Lung (tissue), 12 donors: ENCODE measurements around the gene ZDHHC11B. TPM values are rescaled to one million over a fixed set of nuclear protein-coding genes. Genes with fewer than 3 reads are reported as not detected.
"Not testable (repeated sequence)": the region's sequence is repeated elsewhere in the genome, so short reads cannot be mapped to it uniquely, and the experiment has no call there.

Source experiments
- ATAC-seq: fragments of 200-7000 bp; cut with Tn5 transposase; one replicate; pipeline ENCODE4 v1.9.1; 2020; ENCODE audit warnings: moderate number of reproducible peaks; ENCODE audit not compliant: insufficient read depth, low FRiP score
- DNase-seq, 3 donors: peaks; one replicate each; pipeline ENCODE4 v3.0.0-alpha.2; 2013 to 2017
- H3K27ac ChIP-seq, 2 donors: one replicate each; pipeline ENCODE4 v1.5.1; 2013; ENCODE audit warnings: mild to moderate bottlenecking in 2 of 2, moderate library complexity in 2 of 2, control low read depth in 1 of 2, inconsistent platforms in 1 of 2, low read depth in 1 of 2, low read length in 1 of 2
- H3K27me3 ChIP-seq, 3 donors: one replicate each; pipeline ENCODE4 v1.5.1; 2013; ENCODE audit warnings: low read length in 2 of 3; ENCODE audit not compliant: control insufficient read depth in 3 of 3, insufficient read depth in 3 of 3
- H3K36me3 ChIP-seq, 4 donors: one replicate each; pipeline ENCODE4 v1.5.1; 2013; ENCODE audit warnings: low read length in 4 of 4, mild to moderate bottlenecking in 1 of 4, moderate library complexity in 1 of 4; ENCODE audit not compliant: control insufficient read depth in 4 of 4, insufficient read depth in 4 of 4
- H3K4me1 ChIP-seq, 5 donors: one replicate each; pipeline ENCODE4 v1.5.1; 2013; ENCODE audit warnings: low read length in 5 of 5, mild to moderate bottlenecking in 2 of 5, moderate library complexity in 1 of 5; ENCODE audit not compliant: control insufficient read depth in 5 of 5, insufficient read depth in 5 of 5
- H3K4me3 ChIP-seq: one replicate; pipeline ENCODE4 v1.5.1; 2013; ENCODE audit warnings: mild to moderate bottlenecking, control low read depth, moderate library complexity
- H3K9ac ChIP-seq, 2 donors: one replicate each; pipeline ENCODE4 v1.5.1; 2013; ENCODE audit warnings: low read length in 2 of 2, control low read depth in 1 of 2; ENCODE audit not compliant: insufficient read depth in 1 of 2
- H3K9me3 ChIP-seq, 4 donors: one replicate each; pipeline ENCODE4 v1.5.1; 2013; ENCODE audit warnings: low read length in 3 of 4, mild to moderate bottlenecking in 1 of 4, moderate library complexity in 1 of 4; ENCODE audit not compliant: control insufficient read depth in 4 of 4, insufficient read depth in 3 of 4
- WGBS, 2 donors: extraction: QIAGEN DNeasy Blood & Tissue Kit; methylation state at CpG; one replicate each; pipeline ENCODE4 v1.1.7; 2013; 5-methylcytosine and 5-hydroxymethylcytosine counted together
- polyA plus RNA-seq, 2 donors: library from polyadenylated mRNA; stranded (reverse); fragments of 200-250 nt; gene quantifications; one replicate each; pipeline ENCODE4 v1.2.1, GENCODE V29; 2013
- total RNA-seq, 2 donors: library from RNA; depleted of rRNA in 1 of 2; stranded (reverse); fragments of >200 nt in 1 of 2; gene quantifications; one replicate each; pipeline ENCODE4 v1.2.1, GENCODE V29; 2014 to 2021
- TF ChIP-seq, protein P1 (sequence below): IDR thresholded peaks from 2 replicates; pipeline ENCODE4 v1.5.1; 2012; ENCODE audit warnings: mild to moderate bottlenecking; ENCODE audit errors: control extremely low read depth, extremely low read depth
- donor health status: control.
- donor health status: control.
- donor health status: Bipolar disorder and iron deficiency.
- donor health status: healthy.
- donor health status: DM: yes; HTN: yes; CAD: no.

ZDHHC11B gene
- total and polyA plus RNA-seq, 4 donors, result 3.1 to 44.4 (median 6.0) TPM

DNA sequence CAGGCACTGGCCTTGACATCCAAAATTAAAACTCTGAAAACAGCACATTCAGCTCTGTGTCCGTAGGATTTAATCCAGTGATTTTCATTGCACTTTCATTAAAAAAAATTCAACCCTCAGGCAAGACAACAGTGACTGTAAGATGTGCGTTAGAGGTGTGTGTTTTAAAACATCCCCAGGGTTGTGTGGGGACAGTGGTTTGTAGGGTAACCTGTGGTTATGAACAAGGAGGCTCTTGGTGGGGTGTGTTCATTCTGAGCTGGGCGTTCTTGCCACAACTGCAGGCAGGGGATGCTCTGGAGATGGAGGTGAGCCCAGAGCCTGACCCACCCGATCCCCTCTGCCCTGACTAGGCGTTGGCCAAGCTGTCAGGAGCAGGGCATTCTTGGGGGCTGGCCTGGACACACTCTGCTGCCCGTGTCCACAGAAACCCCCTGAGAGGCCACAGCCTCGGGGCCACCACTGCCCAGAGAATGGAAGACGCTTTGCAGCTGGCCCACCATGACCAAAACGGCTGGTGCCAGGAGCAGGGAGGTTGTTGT lies 37.2 kb downstream of the ZDHHC11B start:
- H3K9me3 ChIP-seq, H3K27ac ChIP-seq, H3K4me3 ChIP-seq, H3K4me1 ChIP-seq, H3K27me3 ChIP-seq, ATAC-seq, DNase-seq, H3K9ac ChIP-seq: not testable (repeated sequence)
- WGBS, 2 donors, result 83 to 89% methylated on average over 3 to 5 of the region's 9 CpGs
- peaks cover 0 to 17% (median 0%) of the 10 kb centered on the region in 4 donors for H3K36me3 ChIP-seq

DNA sequence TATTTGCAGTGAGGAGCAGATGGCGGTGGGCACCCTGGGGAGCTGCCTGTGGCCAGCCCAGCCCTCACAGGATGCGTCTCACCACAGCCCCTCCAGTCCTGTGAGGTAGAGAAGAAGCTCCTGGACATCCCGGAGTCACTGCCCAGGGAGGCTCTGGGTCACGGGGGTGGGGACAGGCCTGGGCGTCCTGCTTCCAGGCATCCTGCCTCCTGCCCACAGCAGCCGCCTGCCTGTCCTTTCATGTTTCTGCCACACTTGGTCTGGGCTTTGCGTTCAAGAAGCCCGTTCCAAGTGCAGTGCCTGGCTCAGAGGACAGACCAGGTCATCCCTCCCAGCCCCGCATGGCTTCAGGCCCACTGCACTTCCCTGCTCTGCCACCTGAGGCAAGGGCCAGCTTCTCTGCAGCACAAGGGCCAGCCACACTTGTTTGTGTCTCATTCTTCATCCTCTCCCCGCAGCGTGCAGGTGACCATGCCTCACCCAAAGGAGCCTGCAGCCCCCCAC lies 38.2 kb downstream of the ZDHHC11B start:
- no peaks in the 10 kb centered on the region for H3K9me3 ChIP-seq
- H3K4me1 ChIP-seq, result no peaks in the 10 kb centered on the region
- H3K27ac ChIP-seq, result no peak overlapping the region
- no peak overlapping the region for H3K4me3 ChIP-seq
- WGBS, 2 donors, result 82 to 89% methylated on average over 11 of the region's 11 CpGs
- ATAC-seq (no peak), DNase-seq (no peak)
- TF ChIP-seq, protein P1, sequence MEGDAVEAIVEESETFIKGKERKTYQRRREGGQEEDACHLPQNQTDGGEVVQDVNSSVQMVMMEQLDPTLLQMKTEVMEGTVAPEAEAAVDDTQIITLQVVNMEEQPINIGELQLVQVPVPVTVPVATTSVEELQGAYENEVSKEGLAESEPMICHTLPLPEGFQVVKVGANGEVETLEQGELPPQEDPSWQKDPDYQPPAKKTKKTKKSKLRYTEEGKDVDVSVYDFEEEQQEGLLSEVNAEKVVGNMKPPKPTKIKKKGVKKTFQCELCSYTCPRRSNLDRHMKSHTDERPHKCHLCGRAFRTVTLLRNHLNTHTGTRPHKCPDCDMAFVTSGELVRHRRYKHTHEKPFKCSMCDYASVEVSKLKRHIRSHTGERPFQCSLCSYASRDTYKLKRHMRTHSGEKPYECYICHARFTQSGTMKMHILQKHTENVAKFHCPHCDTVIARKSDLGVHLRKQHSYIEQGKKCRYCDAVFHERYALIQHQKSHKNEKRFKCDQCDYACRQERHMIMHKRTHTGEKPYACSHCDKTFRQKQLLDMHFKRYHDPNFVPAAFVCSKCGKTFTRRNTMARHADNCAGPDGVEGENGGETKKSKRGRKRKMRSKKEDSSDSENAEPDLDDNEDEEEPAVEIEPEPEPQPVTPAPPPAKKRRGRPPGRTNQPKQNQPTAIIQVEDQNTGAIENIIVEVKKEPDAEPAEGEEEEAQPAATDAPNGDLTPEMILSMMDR, result no peak
- no peak overlapping the region for H3K9ac ChIP-seq
- peaks cover 0 to 20% (median 0%) of the 10 kb centered on the region in 4 donors for H3K36me3 ChIP-seq
- H3K27me3 ChIP-seq, result no peaks in the 10 kb centered on the region

DNA sequence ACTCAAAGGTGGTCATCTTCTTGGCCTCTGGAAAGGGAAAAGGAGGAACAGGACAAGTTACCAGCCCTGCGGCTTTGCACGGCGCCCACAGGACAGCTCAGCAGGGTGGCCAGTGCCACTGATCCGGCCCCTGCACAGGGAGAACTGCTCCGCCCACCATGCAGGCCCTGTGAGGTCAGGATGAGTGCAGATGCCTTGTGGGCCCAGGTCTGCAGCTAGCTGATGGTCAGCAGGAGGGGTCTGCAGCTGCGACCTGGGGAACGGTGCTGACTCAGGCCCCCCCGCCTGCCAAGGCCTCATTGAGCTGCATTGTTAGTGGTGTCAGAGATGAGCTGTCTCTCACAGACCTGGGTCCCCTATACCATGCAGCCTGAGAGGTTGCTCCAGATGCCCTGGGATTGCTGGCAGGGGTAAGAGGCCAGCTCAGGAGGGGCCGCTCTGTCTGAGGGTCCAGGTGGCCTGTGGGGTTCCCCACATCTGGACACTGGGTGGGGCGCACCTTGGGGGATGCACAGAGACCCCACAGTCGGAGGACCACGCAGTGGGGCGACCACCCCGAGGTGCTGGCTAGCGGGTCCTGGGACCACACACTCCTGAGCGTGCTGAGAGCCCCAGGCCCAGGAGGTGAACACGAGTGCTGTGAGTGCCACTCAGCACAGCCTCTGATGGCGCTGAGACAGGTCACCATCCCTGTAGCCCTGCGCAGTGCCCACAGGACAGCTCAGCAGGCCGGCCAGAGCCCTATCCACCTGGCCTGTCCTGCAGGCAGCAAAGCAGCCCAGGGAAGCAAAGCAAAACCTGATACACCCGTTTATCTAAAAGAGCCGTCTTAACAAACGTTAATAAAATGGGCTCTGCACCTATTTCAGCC lies 39.0 kb downstream of the ZDHHC11B start:
- not testable (repeated sequence) for DNase-seq, H3K4me1 ChIP-seq, ATAC-seq, H3K9ac ChIP-seq, H3K27me3 ChIP-seq, H3K9me3 ChIP-seq, H3K4me3 ChIP-seq, H3K27ac ChIP-seq
- peaks cover 0 to 20% (median 0%) of the 10 kb centered on the region in 4 donors for H3K36me3 ChIP-seq
- WGBS, 2 donors, result 94% methylated on average over 17 to 21 of the region's 23 CpGs

DNA sequence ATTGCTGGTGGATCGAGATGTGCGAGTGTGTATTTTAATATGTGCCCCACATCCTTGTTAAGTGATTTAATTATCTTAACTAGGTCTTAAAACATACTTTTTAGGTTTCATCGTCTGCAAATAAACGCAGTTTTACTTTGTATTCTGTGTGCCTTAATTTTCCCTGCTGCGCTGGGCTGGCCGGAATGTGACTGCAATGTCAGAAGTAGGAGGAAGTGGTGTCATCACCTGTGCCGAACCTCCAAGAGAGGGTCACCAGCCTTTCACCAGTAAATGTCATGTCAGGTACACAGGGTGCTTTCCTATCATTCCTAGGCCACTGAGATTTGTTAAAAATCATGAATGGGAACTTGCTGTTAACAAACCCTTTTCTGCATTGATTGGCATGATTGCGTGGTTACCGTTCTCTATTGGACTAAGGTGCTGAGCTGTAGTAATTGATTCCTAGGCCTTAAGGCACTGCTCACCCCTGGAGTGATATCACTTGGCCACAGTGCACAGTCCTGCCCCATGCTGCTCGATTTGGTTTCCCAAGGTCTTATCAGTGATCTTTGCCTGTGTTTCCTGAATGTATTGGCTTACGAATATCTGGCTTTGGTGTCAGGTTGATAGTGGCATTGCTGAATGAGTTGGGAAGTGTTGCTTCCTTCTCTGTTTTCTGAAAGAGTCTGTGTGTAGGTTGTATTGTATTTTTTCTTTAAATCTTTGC lies 40.7 kb downstream of the ZDHHC11B start:
- H3K36me3 ChIP-seq, result peaks cover 0 to 20% (median 0%) of the 10 kb centered on the region in 4 donors
- not testable (repeated sequence) for H3K9me3 ChIP-seq, DNase-seq, ATAC-seq, H3K27me3 ChIP-seq, H3K4me3 ChIP-seq, H3K27ac ChIP-seq, H3K9ac ChIP-seq, H3K4me1 ChIP-seq
- 84 to 85% methylated on average over 11 of the region's 11 CpGs for WGBS, 2 donors

DNA sequence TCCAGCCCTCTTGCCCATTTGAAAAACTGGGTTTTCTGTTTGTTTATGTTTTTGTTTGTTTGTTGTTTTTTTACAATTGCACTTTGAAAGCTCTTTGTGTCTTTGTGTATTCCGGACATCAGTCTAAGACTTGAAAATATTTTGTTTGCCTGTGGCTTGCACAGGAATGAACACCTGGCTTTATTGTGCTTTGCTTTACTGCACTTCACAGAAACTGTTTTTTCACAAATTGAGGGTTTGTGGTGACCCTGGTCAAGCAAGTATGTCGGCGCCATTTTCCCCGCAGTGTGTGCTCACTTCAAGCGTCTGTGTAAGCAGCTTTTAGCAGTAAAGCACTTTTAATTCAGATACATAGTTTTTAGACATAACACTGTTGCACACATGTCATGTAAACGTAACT lies 42.3 kb downstream of the ZDHHC11B start:
- WGBS, 2 donors, result 85 to 91% methylated on average over 6 of the region's 6 CpGs
- peaks cover 0 to 16% (median 0%) of the 10 kb centered on the region in 4 donors for H3K36me3 ChIP-seq
- not testable (repeated sequence) for H3K9me3 ChIP-seq, ATAC-seq, H3K9ac ChIP-seq, H3K27ac ChIP-seq, H3K4me1 ChIP-seq, H3K27me3 ChIP-seq, DNase-seq, H3K4me3 ChIP-seq

DNA sequence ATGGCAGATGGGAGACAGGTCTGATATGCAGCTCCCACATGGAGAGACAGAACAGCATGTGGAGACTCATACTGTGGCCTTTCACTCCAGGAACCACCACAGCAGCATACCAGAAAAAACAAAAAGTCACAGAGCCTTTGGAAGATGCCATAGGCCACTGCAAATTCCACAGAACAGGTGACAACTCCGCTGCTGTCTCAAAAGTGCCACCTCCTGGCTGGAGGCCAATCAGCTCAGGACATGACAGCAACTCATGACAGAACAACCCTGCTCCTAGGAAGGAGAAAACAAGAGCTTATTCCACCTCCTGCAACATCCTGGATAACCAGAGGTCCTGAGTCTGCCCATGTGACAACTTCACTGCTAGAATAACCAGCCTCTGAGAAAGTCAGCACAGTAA lies 50.4 kb downstream of the ZDHHC11B start:
- DNase-seq, H3K4me3 ChIP-seq, H3K4me1 ChIP-seq, ATAC-seq, H3K27me3 ChIP-seq, H3K9ac ChIP-seq, H3K27ac ChIP-seq, H3K9me3 ChIP-seq: not testable (repeated sequence)
- peaks cover 0 to 23% (median 0%) of the 10 kb centered on the region in 4 donors for H3K36me3 ChIP-seq
- 31 to 90% methylated on average over 1 of the region's 1 CpG for WGBS, 2 donors
